Measurements from ENCODE around the gene HYCC2. TPM values are rescaled to one million over a fixed set of nuclear protein-coding genes. Genes with fewer than 3 reads are reported as not detected.

HYCC2 gene
- total RNA-seq, 1 experiment from 2014 or later = 21.8 TPM

GRCh38 chr2:201116115-201116958 is 44.9 kb upstream of the HYCC2 start, which contains the start of gene CFLAR:
TSS of gene CFLAR (plus strand) at chr2:201116164. CDS start at chr2:201129866, 13,702 bp downstream.
- TF ChIP-seq, protein P1, sequence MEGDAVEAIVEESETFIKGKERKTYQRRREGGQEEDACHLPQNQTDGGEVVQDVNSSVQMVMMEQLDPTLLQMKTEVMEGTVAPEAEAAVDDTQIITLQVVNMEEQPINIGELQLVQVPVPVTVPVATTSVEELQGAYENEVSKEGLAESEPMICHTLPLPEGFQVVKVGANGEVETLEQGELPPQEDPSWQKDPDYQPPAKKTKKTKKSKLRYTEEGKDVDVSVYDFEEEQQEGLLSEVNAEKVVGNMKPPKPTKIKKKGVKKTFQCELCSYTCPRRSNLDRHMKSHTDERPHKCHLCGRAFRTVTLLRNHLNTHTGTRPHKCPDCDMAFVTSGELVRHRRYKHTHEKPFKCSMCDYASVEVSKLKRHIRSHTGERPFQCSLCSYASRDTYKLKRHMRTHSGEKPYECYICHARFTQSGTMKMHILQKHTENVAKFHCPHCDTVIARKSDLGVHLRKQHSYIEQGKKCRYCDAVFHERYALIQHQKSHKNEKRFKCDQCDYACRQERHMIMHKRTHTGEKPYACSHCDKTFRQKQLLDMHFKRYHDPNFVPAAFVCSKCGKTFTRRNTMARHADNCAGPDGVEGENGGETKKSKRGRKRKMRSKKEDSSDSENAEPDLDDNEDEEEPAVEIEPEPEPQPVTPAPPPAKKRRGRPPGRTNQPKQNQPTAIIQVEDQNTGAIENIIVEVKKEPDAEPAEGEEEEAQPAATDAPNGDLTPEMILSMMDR (IDR thresholded peaks at IDR 0.05; ENCODE audit: insufficient read depth in 1 of 2, low read depth in 1 of 2, low read length in 1 of 2, severe bottlenecking in 1 of 2, unreplicated experiment in 1 of 2) = no peak
- no peaks in the 10 kb centered on the region for H3K27me3 ChIP-seq (replicated peaks; ENCODE audit: control insufficient read depth, insufficient read depth, low read length)
- DNase-seq = peak; percentile 83 to 89
- BruUV-seq (replicated peaks) = TSS peak; percentile 49
- no peaks in the 10 kb centered on the region for H3K36me3 ChIP-seq (ENCODE audit: control insufficient read depth, insufficient read depth, low read length)
- no peaks in the 10 kb centered on the region for H3K27me3 Mint-ChIP-seq (ENCODE audit: insufficient read depth, unreplicated experiment)
- peaks cover 24% of the 10 kb centered on the region for H3K4me1 ChIP-seq
- no peaks in the 10 kb centered on the region for H3K9me3 Mint-ChIP-seq (ENCODE audit: unreplicated experiment)
- POLR2A ChIA-PET = interaction anchor here (0.6 to 0.9 kb wide), 6 partner anchors 14 to 1177 kb away, joined by 3 to 6 read pairs (median 3); partner anchors contain the start of gene CLK1
- H3K9me3 ChIP-seq = no peaks in the 10 kb centered on the region
- H3K4me1 Mint-ChIP-seq (ENCODE audit: low read depth, unreplicated experiment) = peaks cover 32% of the 10 kb centered on the region
- peaks cover 26% of the 10 kb centered on the region for H3K36me3 Mint-ChIP-seq (ENCODE audit: insufficient read depth, unreplicated experiment)
- CTCF ChIA-PET = interaction anchor here (0.9 to 3.2 kb wide), 4 partner anchors 10 to 116 kb away, joined by 5 to 17 read pairs (median 7); no protein-coding TSS in a partner anchor
- peak within 1 kb of the TSS; percentile 98 for H3K4me3 Mint-ChIP-seq (ENCODE audit: unreplicated experiment)
- H3K4me3 ChIP-seq (ENCODE audit: low read depth, low read length) = peak within 1 kb of the TSS; percentile 85
- intact Hi-C loops (cut with micrococcal nuclease; ENCODE audit: unreplicated experiment) = loop anchor here (1.0 to 5.0 kb wide), 6 partner anchors 45 to 336 kb away; partner anchors contain the start of genes HYCC2, NIF3L1, ORC2 and PPIL3
- peak within 1 kb of the TSS; percentile 91 for H3K27ac Mint-ChIP-seq (ENCODE audit: unreplicated experiment)

GRCh38 chr2:201114846-201115245 is 43.4 kb upstream of the HYCC2 start:
- no peaks in the 10 kb centered on the region for H3K9me3 Mint-ChIP-seq (ENCODE audit: unreplicated experiment)
- ChIA-PET POLR2A (no interaction called here), CTCF (interaction anchor here (3.2 kb wide), 1 partner anchor 43 kb away, joined by 17 read pairs; no protein-coding TSS in a partner anchor)
- no TSS peak for BruUV-seq (replicated peaks)
- intact Hi-C loops (cut with micrococcal nuclease; ENCODE audit: unreplicated experiment) = loop anchor here (5.0 kb wide), 2 partner anchors 228 to 337 kb away; partner anchors contain the start of genes NIF3L1, PPIL3, STRADB and TRAK2
- H3K27ac Mint-ChIP-seq (ENCODE audit: unreplicated experiment) = peak overlapping the region; percentile 91
- peaks cover 20% of the 10 kb centered on the region for H3K4me1 Mint-ChIP-seq (ENCODE audit: low read depth, unreplicated experiment)
- DNase-seq = no peak
- H3K4me3 Mint-ChIP-seq (ENCODE audit: unreplicated experiment) = peak overlapping the region; percentile 98
- TF ChIP-seq, protein P1 (IDR thresholded peaks at IDR 0.05; ENCODE audit: insufficient read depth in 1 of 2, low read depth in 1 of 2, low read length in 1 of 2, severe bottlenecking in 1 of 2, unreplicated experiment in 1 of 2) = no peak
- H3K27me3 Mint-ChIP-seq (ENCODE audit: insufficient read depth, unreplicated experiment) = no peaks in the 10 kb centered on the region
- H3K4me1 ChIP-seq = peaks cover 11% of the 10 kb centered on the region; the same call in 1 of the 2 replicates
- H3K36me3 ChIP-seq (ENCODE audit: control insufficient read depth, insufficient read depth, low read length) = no peaks in the 10 kb centered on the region
- H3K4me3 ChIP-seq (ENCODE audit: low read depth, low read length) = no peak overlapping the region
- peaks cover 17% of the 10 kb centered on the region for H3K36me3 Mint-ChIP-seq (ENCODE audit: insufficient read depth, unreplicated experiment)
- H3K27me3 ChIP-seq (replicated peaks; ENCODE audit: control insufficient read depth, insufficient read depth, low read length) = no peaks in the 10 kb centered on the region
- no peaks in the 10 kb centered on the region for H3K9me3 ChIP-seq

GRCh38 chr2:201114350-201114749 is 42.9 kb upstream of the HYCC2 start:
- H3K27me3 Mint-ChIP-seq (ENCODE audit: insufficient read depth, unreplicated experiment) = no peaks in the 10 kb centered on the region
- POLR2A ChIA-PET = no interaction called here
- H3K4me1 Mint-ChIP-seq (ENCODE audit: low read depth, unreplicated experiment) = peaks cover 15% of the 10 kb centered on the region
- CTCF ChIA-PET = no interaction called here
- Histone ChIP-seq H3K9me3 (no peaks in the 10 kb centered on the region), H3K36me3 (ENCODE audit: control insufficient read depth, insufficient read depth, low read length) (no peaks in the 10 kb centered on the region), H3K4me1 (peaks cover 11% of the 10 kb centered on the region; the same call in 1 of the 2 replicates), H3K27me3 (replicated peaks; ENCODE audit: control insufficient read depth, insufficient read depth, low read length) (no peaks in the 10 kb centered on the region), H3K4me3 (ENCODE audit: low read depth, low read length) (no peak overlapping the region)
- H3K27ac Mint-ChIP-seq (ENCODE audit: unreplicated experiment) = peak overlapping the region; percentile 91
- DNase-seq = no peak
- BruUV-seq (replicated peaks) = no TSS peak
- TF ChIP-seq, protein P1 (IDR thresholded peaks at IDR 0.05; ENCODE audit: insufficient read depth in 1 of 2, low read depth in 1 of 2, low read length in 1 of 2, severe bottlenecking in 1 of 2, unreplicated experiment in 1 of 2) = no peak
- H3K4me3 Mint-ChIP-seq (ENCODE audit: unreplicated experiment) = peak overlapping the region; percentile 98
- peaks cover 17% of the 10 kb centered on the region for H3K36me3 Mint-ChIP-seq (ENCODE audit: insufficient read depth, unreplicated experiment)
- intact Hi-C loops (cut with micrococcal nuclease; ENCODE audit: unreplicated experiment) = no loop called here
- H3K9me3 Mint-ChIP-seq (ENCODE audit: unreplicated experiment) = no peaks in the 10 kb centered on the region

Data from Caco-2 (cell line).